HepG2 (cell line): Measurements from ENCODE around the gene TCERG1. TPM values are rescaled to one million over a fixed set of nuclear protein-coding genes. Genes with fewer than 3 reads are reported as not detected.

Experiments used
- ATAC-seq: fragments of 200-7000 bp; cut with Tn5 transposase; 3 replicates; pipeline ENCODE4 v1.9.1; 2020; ENCODE audit warnings: mild to moderate bottlenecking, moderate library complexity
- BruUV-seq: library from RNA; stranded (reverse); fragments of 400-500 nt; replicated peaks from 2 replicates; lab custom pipeline; 2021; lab: Mats Ljungman, UMichigan
- CTCF ChIA-PET: fragments of 300-600 bp; formaldehyde crosslinking; extraction: SDS; loops from one replicate; lab custom pipeline; 2021; ENCODE audit warnings: low total read pairs, inconsistent platforms, low intra/inter-chr PET ratio; lab: Yijun Ruan, JAX
- POLR2A ChIA-PET: fragments of 350-600 bp; sonication (Branson Sonifier 250); formaldehyde crosslinking; loops from one replicate; lab custom pipeline; 2020; ENCODE audit warnings: antibody characterized with exemption, inconsistent platforms; lab: Yijun Ruan, JAX
- DNase-seq: peaks from one replicate; pipeline ENCODE4 v3.0.0-alpha.2; 2015; ENCODE audit warnings: low spot score
- FAIRE-seq: peaks from 3 replicates; lab custom pipeline; 2011; peaks lifted over from hg19 to GRCh38; lab: Jason Lieb, UNC
- H2AFZ ChIP-seq: one replicate; pipeline ENCODE4 v1.6.1; 2011; ENCODE audit warnings: low read length, inconsistent platforms
- H3K27ac ChIP-seq: fragments of 300-600 bp; 3 replicates; pipeline ENCODE4 v1.8.0; 2011; ENCODE audit warnings: mixed run types, mild to moderate bottlenecking, mixed read lengths, low read length, inconsistent platforms; ENCODE audit not compliant: insufficient read depth; ENCODE audit errors: extremely low read length
- H3K27me3 ChIP-seq, 2 experiments: fragments of 200-600 bp in 1 of 2; 2 replicates in 1 of 2; 3 replicates in 1 of 2; pipeline versions ENCODE4 v1.6.0 to v1.8.0; 2011; ENCODE audit warnings: low read length in 2 of 2, mild to moderate bottlenecking in 2 of 2, moderate library complexity in 2 of 2, inconsistent platforms in 1 of 2; ENCODE audit not compliant: insufficient read depth in 2 of 2, control insufficient read depth in 1 of 2
- H3K36me3 ChIP-seq, 2 experiments: fragments of 200-600 bp in 1 of 2; replicated peaks in 1 of 2; 2 replicates in 1 of 2; 3 replicates in 1 of 2; pipeline versions ENCODE4 v1.5.1 to v1.8.0; 2011; ENCODE audit warnings: low read length in 2 of 2, inconsistent platforms in 1 of 2; ENCODE audit not compliant: insufficient read depth in 2 of 2, control insufficient read depth in 1 of 2
- H3K4me1 ChIP-seq: 2 replicates; pipeline ENCODE4 v1.5.1; 2012; ENCODE audit warnings: low read length, inconsistent platforms; ENCODE audit not compliant: insufficient read depth
- H3K4me2 ChIP-seq: 2 replicates; pipeline ENCODE4 v1.6.0; 2011; ENCODE audit warnings: low read depth, low read length, inconsistent platforms
- H3K4me3 ChIP-seq, 3 experiments: fragments of 200-600 bp in 1 of 3; sonication (generic), shearing (Covaris generic) in 1 of 3; replicated peaks in 1 of 3; 2 replicates each; pipeline ENCODE4 v1.5.1; 2011 to 2016; ENCODE audit warnings: low read length in 3 of 3, inconsistent platforms in 2 of 3, low read depth in 2 of 3, mild to moderate bottlenecking in 2 of 3, control low read depth in 1 of 3, mixed read lengths in 1 of 3; ENCODE audit not compliant: insufficient read depth in 1 of 3
- H3K79me2 ChIP-seq: one replicate; pipeline ENCODE4 v1.6.1; 2011; ENCODE audit warnings: low read length, inconsistent platforms; ENCODE audit not compliant: insufficient read depth
- H3K9ac ChIP-seq: 2 replicates; pipeline ENCODE4 v1.6.0; 2011; ENCODE audit warnings: mild to moderate bottlenecking, low read depth, low read length, inconsistent platforms; ENCODE audit not compliant: insufficient read depth
- H3K9me3 ChIP-seq: 2 replicates; pipeline ENCODE4 v1.5.1; 2012; ENCODE audit warnings: mild to moderate bottlenecking, low read length
- H4K20me1 ChIP-seq: 2 replicates; pipeline ENCODE4 v1.6.0; 2011; ENCODE audit warnings: inconsistent platforms, mild to moderate bottlenecking, low read length, moderate library complexity; ENCODE audit not compliant: insufficient read depth
- EEA1 ChIP-seq: sonication (generic); formaldehyde crosslinking; IDR thresholded peaks from 2 replicates; pipeline ENCODE4 v1.5.1; 2020; ENCODE audit warnings: mild to moderate bottlenecking, missing genetic modification reagents, borderline replicate concordance
- PAF1 ChIP-seq: IDR thresholded peaks from 2 replicates; pipeline ENCODE4 v1.6.1; 2016; ENCODE audit warnings: missing genetic modification reagents, missing compliant biosample characterization
- RBM22 ChIP-seq: fragments of 200-400 bp; formaldehyde crosslinking; optimal IDR thresholded peaks from 2 replicates; pipeline ENCODE3; 2017; ENCODE audit warnings: mild to moderate bottlenecking, low read length, moderate library complexity
- ZNF264 ChIP-seq: sonication (generic); formaldehyde crosslinking; IDR thresholded peaks from 2 replicates; pipeline ENCODE4 v1.4.0; 2020; ENCODE audit warnings: missing genetic modification reagents
- WGBS: methylation state at CpG from one replicate; pipeline ENCODE4 v1.1.6; 2017; ENCODE audit warnings: low lambda C conversion rate; 5-methylcytosine and 5-hydroxymethylcytosine counted together
- in situ Hi-C: cut with HindIII; loops from 2 replicates; pipeline ENCODE4 v1.10.0; 2017; ENCODE audit warnings: low pct_unique_long_range_greater_than_20kb; ENCODE audit not compliant: extremely low pct_ligation_motif_present
- intact Hi-C: fragments of 100-400 bp; cut with micrococcal nuclease; formaldehyde crosslinking; loops from one replicate; pipeline ENCODE4 v1.10.0; 2022; ENCODE audit not compliant: unreplicated experiment
- polyA plus RNA-seq, 8 experiments: library from polyadenylated mRNA; depleted of rRNA in 3 of 8; stranded (reverse) in 7 of 8; unstranded in 1 of 8; fragments of >200 nt; fragmentation: Illumina TruSeq in 4 of 8; extraction: Trizol in 4 of 8; gene quantifications; 2 replicates each; pipeline versions ENCODE4 v1.2.1 to v1.2.3, GENCODE V29; 2011 to 2016; ENCODE audit warnings: low read depth in 4 of 8, missing spikeins in 1 of 8, mixed read lengths in 1 of 8; ENCODE audit not compliant: insufficient read depth in 1 of 8
- total RNA-seq, 5 experiments: library from RNA; depleted of rRNA; stranded (reverse); fragments of >200 nt; fragmentation: Illumina TruSeq; extraction: Trizol; gene quantifications; 2 replicates each; pipeline ENCODE4 v1.2.3, GENCODE V29; 2016; ENCODE audit warnings: low read depth in 1 of 5
- TF ChIP-seq, protein P1 (sequence below): sonication (generic); formaldehyde crosslinking; IDR thresholded peaks from 2 replicates; pipeline ENCODE4 v1.5.1; 2020; ENCODE audit warnings: missing genetic modification reagents, mild to moderate bottlenecking, borderline replicate concordance
- TF ChIP-seq, protein P2 (sequence below): sonication (generic); formaldehyde crosslinking; IDR thresholded peaks from 2 replicates; pipeline ENCODE4 v1.4.0; 2020; ENCODE audit warnings: low read depth, mild to moderate bottlenecking, missing genetic modification reagents
- TF ChIP-seq, protein P3 (sequence below): sonication (generic); formaldehyde crosslinking; IDR thresholded peaks from 2 replicates; pipeline ENCODE4 v1.4.0; 2020; ENCODE audit warnings: missing genetic modification reagents, borderline replicate concordance

The TCERG1 gene
- total and polyA plus RNA-seq, 2 of the 13 experiments (the other 11 are each of a cell fraction or from before 2014, with no cell fraction given) = 71.7 to 86.6 TPM

DNA sequence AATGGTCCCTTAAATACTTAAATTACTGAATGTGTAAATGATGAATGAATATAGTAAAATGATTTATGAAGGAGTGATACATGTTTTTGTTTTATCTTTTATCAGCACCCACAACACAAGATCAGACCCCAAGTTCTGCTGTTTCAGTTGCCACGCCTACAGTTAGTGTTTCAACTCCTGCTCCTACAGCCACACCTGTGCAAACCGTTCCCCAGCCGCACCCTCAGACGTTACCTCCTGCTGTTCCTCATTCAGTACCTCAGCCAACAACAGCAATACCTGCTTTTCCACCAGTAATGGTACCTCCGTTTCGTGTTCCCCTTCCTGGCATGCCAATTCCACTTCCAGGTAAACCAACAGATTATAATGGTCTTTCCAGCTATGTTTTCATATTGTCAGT, 16.3 kb downstream of the TCERG1 start:
- POLR2A ChIA-PET = no interaction called here
- H3K9ac ChIP-seq = no peak overlapping the region
- H3K79me2 ChIP-seq = peaks cover 29% of the 10 kb centered on the region
- WGBS = 96% methylated on average over 6 of the region's 6 CpGs
- CTCF ChIA-PET = no interaction called here
- in situ Hi-C loops = no loop called here
- H3K27ac ChIP-seq = no peak overlapping the region
- no peaks in the 10 kb centered on the region for H3K27me3 ChIP-seq
- no TSS peak for BruUV-seq
- peaks cover 17% of the 10 kb centered on the region; the same call in 1 of the 2 replicates for H4K20me1 ChIP-seq
- H3K9me3 ChIP-seq = no peaks in the 10 kb centered on the region
- TF ChIP-seq, protein P1, sequence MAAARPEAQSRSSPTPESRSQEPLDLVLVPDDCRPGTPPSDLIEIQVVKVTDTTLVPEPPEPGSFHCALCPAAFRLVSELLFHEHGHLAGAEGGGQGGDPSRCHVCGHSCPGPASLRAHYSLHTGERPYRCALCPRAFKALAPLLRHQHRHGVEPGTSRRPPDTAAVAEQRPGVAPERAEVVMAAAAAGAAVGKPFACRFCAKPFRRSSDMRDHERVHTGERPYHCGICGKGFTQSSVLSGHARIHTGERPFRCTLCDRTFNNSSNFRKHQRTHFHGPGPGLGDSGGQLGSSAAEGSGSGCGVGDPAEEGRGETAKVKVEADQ (CRISPR knock-in tag) = no peak
- no peak for TF ChIP-seq EEA1 (CRISPR knock-in tag)
- no peak for TF ChIP-seq ZNF264 (CRISPR knock-in tag)
- TF ChIP-seq, protein P2, sequence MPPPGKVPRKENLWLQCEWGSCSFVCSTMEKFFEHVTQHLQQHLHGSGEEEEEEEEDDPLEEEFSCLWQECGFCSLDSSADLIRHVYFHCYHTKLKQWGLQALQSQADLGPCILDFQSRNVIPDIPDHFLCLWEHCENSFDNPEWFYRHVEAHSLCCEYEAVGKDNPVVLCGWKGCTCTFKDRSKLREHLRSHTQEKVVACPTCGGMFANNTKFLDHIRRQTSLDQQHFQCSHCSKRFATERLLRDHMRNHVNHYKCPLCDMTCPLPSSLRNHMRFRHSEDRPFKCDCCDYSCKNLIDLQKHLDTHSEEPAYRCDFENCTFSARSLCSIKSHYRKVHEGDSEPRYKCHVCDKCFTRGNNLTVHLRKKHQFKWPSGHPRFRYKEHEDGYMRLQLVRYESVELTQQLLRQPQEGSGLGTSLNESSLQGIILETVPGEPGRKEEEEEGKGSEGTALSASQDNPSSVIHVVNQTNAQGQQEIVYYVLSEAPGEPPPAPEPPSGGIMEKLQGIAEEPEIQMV = no peak
- TF ChIP-seq, protein P3, sequence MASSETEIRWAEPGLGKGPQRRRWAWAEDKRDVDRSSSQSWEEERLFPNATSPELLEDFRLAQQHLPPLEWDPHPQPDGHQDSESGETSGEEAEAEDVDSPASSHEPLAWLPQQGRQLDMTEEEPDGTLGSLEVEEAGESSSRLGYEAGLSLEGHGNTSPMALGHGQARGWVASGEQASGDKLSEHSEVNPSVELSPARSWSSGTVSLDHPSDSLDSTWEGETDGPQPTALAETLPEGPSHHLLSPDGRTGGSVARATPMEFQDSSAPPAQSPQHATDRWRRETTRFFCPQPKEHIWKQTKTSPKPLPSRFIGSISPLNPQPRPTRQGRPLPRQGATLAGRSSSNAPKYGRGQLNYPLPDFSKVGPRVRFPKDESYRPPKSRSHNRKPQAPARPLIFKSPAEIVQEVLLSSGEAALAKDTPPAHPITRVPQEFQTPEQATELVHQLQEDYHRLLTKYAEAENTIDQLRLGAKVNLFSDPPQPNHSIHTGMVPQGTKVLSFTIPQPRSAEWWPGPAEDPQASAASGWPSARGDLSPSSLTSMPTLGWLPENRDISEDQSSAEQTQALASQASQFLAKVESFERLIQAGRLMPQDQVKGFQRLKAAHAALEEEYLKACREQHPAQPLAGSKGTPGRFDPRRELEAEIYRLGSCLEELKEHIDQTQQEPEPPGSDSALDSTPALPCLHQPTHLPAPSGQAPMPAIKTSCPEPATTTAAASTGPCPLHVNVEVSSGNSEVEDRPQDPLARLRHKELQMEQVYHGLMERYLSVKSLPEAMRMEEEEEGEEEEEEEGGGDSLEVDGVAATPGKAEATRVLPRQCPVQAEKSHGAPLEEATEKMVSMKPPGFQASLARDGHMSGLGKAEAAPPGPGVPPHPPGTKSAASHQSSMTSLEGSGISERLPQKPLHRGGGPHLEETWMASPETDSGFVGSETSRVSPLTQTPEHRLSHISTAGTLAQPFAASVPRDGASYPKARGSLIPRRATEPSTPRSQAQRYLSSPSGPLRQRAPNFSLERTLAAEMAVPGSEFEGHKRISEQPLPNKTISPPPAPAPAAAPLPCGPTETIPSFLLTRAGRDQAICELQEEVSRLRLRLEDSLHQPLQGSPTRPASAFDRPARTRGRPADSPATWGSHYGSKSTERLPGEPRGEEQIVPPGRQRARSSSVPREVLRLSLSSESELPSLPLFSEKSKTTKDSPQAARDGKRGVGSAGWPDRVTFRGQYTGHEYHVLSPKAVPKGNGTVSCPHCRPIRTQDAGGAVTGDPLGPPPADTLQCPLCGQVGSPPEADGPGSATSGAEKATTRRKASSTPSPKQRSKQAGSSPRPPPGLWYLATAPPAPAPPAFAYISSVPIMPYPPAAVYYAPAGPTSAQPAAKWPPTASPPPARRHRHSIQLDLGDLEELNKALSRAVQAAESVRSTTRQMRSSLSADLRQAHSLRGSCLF = no peak
- peak; percentile 73 for TF ChIP-seq RBM22
- TF ChIP-seq PAF1 (CRISPR knock-in tag) = no peak
- H2AFZ ChIP-seq = no peak overlapping the region
- no peak for DNase-seq
- peaks cover 17 to 72% of the 10 kb centered on the region in 2 experiments for H3K36me3 ChIP-seq
- no peak for FAIRE-seq
- intact Hi-C loops = no loop called here
- H3K4me2 ChIP-seq = no peak overlapping the region
- ATAC-seq = no peak
- no peaks in the 10 kb centered on the region for H3K4me1 ChIP-seq
- no peak overlapping the region for H3K4me3 ChIP-seq
